Measurements from ENCODE around the gene SPTBN2. TPM values are rescaled to one million over a fixed set of nuclear protein-coding genes. Genes with fewer than 3 reads are reported as not detected.

The SPTBN2 gene
- total and polyA plus RNA-seq, 3 donors from 2014 or later: 116 to 239 (median 159) TPM

GRCh38 chr11:66693356-66694055 lies 35.5 kb downstream of the SPTBN2 start:
- DNase-seq: no peak
- no peak for TF ChIP-seq POLR2A (IDR thresholded peaks at IDR 0.05)
- no peak for TF ChIP-seq CTCF (IDR thresholded peaks at IDR 0.05)
- Histone ChIP-seq H3K27me3 (no peaks in the 10 kb centered on the region), H3K36me3 (ENCODE audit: low read depth, missing control alignments) (no peaks in the 10 kb centered on the region), H3K4me1 (no peaks in the 10 kb centered on the region), H3K9me3 (no peaks in the 10 kb centered on the region), H3K4me3 (no peak overlapping the region), H3K27ac (no peak overlapping the region)
- 97 to 98% methylated on average over 9 to 15 of the region's 15 CpGs for WGBS, 2 donors
- intact Hi-C loops (cut with DNase I; ENCODE audit: low total_unique reads): loop anchor here (10.0 kb wide), 1 partner anchor 141 kb away; no protein-coding TSS in a partner anchor

GRCh38 chr11:66692871-66693331 lies 36.1 kb downstream of the SPTBN2 start:
- Histone ChIP-seq H3K27me3 (no peaks in the 10 kb centered on the region), H3K9me3 (no peaks in the 10 kb centered on the region), H3K27ac (no peak overlapping the region), H3K36me3 (ENCODE audit: low read depth, missing control alignments) (no peaks in the 10 kb centered on the region), H3K4me1 (no peaks in the 10 kb centered on the region), H3K4me3 (no peak overlapping the region)
- WGBS, 2 donors: 95 to 97% methylated on average over 11 to 20 of the region's 20 CpGs
- no peak for TF ChIP-seq CTCF (IDR thresholded peaks at IDR 0.05)
- TF ChIP-seq POLR2A (IDR thresholded peaks at IDR 0.05): no peak
- intact Hi-C loops (cut with DNase I; ENCODE audit: low total_unique reads): loop anchor here (10.0 kb wide), 1 partner anchor 142 kb away; no protein-coding TSS in a partner anchor
- DNase-seq: no peak

- intact Hi-C loops (cut with DNase I; ENCODE audit: low total_unique reads): loop anchor here (10.0 kb wide), 1 partner anchor 142 kb away; no protein-coding TSS in a partner anchor
- no peak overlapping the region for H3K4me3 ChIP-seq
- TF ChIP-seq POLR2A (IDR thresholded peaks at IDR 0.05): no peak
- WGBS, 2 donors: 94% methylated on average over 18 of the region's 18 CpGs; no CpG with 5 or more reads in 1 of the 2 donors
- DNase-seq: no peak
- no peaks in the 10 kb centered on the region for H3K36me3 ChIP-seq (ENCODE audit: low read depth, missing control alignments)
- no peaks in the 10 kb centered on the region for H3K9me3 ChIP-seq
- H3K4me1 ChIP-seq: no peaks in the 10 kb centered on the region
- no peaks in the 10 kb centered on the region for H3K27me3 ChIP-seq
- no peak overlapping the region for H3K27ac ChIP-seq
Observed at GRCh38 chr11:66692446-66692845, 36.6 kb downstream of the SPTBN2 start.

- H3K36me3 ChIP-seq (ENCODE audit: low read depth, missing control alignments): no peaks in the 10 kb centered on the region
- H3K27ac ChIP-seq: no peak overlapping the region
- intact Hi-C loops (cut with DNase I; ENCODE audit: low total_unique reads): loop anchor here (10.0 kb wide), 1 partner anchor 143 kb away; no protein-coding TSS in a partner anchor
- H3K4me3 ChIP-seq: no peak overlapping the region
- no peaks in the 10 kb centered on the region for H3K27me3 ChIP-seq
- H3K4me1 ChIP-seq: no peaks in the 10 kb centered on the region
- DNase-seq: no peak
- TF ChIP-seq POLR2A (IDR thresholded peaks at IDR 0.05) (no peak), CTCF (IDR thresholded peaks at IDR 0.05) (no peak)
- 93 to 95% methylated on average over 11 to 38 of the region's 38 CpGs for WGBS, 2 donors
- H3K9me3 ChIP-seq: no peaks in the 10 kb centered on the region
Observed at GRCh38 chr11:66691311-66691980, 37.6 kb downstream of the SPTBN2 start.

All from testis (tissue), 3 donors.